Measurements from ENCODE around the gene RECK.
"Not testable (repeated sequence)": the region's sequence is repeated elsewhere in the genome, so short reads cannot be mapped to it uniquely, and the experiment has no call there.

The RECK gene

DNA sequence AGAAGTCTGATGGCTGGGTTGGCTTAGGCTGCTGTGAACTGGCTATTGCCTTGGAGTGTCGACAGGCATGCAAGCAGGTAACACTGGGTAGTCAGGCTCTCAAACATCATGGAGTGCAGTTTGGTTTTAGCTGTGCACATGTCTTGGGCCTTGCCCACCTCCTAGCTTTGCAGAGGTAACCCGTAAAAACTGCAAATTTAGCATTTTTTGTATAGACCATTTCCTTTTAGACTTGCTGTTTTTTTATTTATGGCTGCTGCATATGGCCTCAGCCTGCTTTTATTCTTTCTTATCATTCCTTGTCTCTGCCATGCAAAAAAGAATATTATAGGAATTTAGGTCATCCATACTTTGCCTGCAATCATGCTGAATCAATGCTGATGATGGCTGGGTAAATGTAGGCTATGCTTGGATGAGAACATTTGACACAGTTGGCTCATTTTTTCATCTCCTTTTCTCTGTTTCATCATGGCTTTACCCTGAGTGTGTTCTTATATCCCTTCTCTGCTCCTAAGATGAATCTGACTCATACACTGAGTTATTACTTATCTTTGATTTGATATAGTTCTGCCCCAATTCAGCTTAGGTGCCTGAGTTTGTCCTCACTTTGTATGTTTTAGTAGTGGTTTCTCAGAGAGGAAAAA lies 27.2 kb downstream of the RECK start:
- peak; percentile 50 for DNase-seq (ENCODE audit: low read depth)

DNA sequence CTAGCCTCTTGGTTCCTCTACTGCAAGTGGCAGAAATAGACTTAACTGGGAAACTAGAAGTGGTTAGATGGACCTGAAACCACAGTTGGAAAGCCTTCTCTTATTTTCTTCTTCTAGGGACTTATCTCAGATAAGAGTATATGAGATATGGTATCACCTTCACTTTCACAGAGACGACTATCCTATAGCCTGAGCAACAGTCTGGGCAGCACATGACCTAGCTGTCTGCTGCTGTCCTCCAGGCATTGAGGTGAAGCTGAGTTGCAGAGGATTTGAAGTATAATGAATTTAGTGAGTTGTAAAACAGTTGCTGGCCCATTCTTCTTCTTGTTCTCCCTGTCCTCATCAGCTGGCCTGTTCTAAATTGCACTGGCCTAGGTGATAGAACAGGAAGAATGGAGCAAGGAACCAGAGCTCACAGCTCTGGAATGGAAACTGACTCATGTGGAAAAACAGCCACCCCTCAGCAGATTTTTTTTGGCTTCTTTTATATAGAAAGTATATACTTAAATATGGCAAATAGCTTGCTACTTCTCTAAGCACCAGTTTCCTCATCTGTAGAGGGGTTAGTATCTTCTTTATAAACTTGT lies 27.8 kb downstream of the RECK start:
- peak; percentile 3 for DNase-seq (ENCODE audit: low read depth)

DNA sequence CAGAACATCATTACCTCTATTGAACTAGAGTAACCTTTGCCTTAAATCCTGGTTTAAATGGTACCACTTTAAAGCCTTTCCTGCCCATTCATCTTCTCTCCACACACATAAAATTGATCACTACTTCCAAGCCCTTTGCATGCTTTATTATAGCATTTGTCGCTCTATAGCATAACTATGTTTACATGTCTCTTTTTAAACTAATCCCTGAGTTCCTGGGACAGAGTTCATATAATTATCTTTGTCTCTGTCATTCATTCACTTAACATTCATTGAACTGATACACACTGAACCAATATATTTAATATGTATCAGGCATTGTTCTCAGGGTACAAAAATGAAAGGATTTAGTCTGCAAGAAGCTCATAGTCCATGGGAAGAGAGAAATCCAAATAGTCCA lies 37.3 kb downstream of the RECK start:
- no peak for DNase-seq (ENCODE audit: low read depth)

DNA sequence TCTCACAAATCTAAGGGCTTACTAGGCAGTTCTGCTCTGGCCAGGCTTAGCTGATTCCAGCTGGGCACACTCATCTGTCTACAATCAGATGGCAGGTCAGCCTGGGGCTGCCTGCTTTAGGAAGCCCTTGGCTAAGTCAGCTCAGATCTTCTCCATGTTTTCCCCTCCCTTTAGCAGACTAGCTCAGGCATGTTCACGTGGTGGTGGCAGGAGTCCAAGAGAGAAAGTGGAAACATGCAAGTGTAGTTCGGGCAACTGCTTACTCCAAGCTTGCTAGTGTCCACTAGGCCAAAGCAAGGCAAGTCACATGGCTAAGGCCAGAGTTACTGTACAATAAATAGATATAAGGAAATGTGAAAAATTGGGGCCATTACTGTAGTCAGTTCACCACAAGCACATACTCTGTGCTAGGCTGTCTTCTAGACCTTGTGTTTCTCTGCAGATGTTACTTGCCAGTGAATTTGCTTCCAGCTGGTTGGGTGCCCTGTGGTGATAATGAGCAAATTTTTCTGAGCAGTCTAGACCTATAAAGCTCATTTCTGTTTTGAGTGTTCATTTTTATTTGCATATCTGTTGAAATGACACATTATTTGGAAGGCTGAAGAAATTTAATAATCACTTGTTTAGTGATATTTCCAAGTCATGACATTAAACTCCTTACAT lies 38.3 kb downstream of the RECK start:
- peak; percentile 84 for DNase-seq (ENCODE audit: low read depth)

DNA sequence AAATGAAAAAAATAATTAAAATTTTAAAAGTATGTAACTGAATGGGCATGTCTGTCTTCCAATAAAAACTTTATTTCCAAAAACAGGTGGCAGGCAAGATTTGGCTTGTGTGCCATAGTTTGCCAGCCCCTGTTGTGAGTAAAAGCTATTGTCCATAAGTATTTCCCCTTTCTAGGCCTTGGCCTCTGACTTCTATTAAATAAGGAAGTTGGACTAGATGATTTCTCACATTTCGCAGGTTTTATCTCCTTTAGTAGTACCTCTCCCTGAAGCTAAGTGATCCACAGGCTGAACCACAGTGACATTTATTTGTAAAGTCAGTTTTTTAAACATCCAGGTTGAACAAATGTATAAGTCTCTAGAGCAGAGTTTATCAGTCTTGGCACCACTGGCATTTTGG lies 41.3 kb downstream of the RECK start:
- DNase-seq (ENCODE audit: low read depth), result no peak

DNA sequence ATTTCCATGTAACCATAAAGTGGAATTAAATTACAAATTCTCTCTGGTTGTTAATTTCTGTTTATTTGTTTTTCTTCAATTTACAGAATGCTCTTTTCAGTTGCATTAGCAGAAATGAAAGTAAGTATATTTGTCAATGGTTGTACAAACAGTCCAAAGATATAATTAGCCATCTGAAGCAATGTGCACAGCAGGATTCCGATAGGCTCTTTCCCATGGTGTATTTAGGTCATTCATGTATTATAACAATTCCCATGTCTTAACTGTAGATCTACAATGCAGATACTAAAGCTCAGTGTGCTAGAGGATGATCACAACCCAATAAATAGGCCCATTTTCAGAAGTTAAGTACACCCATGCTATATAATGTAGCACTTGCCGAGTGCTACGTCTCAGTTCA lies 43.8 kb downstream of the RECK start:
- no peak for DNase-seq (ENCODE audit: low read depth)

DNA sequence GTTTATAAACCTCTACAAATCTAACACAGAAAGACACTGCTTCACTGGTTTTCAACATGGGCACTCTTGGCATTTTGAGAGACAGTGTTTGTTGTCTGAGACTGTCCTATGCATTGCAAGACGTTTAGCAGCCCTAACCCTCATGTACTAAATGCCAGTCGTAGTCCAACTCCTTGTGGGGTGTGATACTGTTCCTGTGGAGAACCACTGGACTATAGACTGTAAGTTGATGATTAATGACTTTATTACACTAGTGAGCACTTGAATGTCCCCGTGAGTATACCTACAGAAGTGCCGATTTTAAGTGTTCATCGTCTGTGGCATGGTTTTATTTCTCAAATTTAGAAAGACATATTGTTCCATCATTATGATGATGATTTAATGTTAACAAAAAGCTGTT lies 46.2 kb downstream of the RECK start:
- DNase-seq (ENCODE audit: low read depth), result no peak

DNA sequence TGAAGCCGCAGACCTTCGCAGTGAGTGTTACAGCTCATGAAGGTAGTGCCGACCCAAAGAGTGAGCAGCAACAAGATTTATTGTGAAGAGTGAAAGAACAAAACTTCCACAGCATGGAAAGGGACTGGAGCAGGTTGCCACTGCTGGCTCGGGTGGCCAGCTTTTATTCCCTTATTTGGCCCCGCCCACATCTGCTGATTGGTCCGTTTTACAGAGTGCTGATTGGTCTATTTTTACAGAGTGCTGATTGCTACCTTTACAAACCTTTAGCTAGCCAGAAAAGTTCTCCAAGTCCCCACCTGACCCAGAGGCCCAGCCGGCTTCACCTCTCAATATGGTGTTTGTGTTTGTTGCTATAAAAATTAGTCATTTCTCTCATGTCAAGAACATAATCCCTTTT lies 49.7 kb downstream of the RECK start:
- no peak for DNase-seq (ENCODE audit: low read depth)

DNA sequence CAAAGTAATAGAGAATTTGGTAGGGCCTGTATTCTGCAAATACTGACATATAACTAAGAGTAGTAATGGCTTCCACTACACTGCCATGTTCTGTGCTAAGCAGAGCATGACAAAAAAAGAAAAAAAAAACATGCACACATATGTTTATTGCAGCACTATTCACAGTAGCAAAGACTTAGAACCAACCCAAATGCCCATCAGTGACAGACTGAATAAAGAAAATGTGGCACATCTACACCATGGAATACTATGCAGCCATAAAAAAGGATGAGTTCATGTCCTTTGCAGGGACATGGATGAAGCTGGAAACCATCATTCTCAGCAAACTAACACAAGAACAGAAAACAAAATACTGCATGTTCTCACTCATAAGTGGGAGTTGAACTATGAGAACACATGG lies 50.3 kb downstream of the RECK start:
- not testable (repeated sequence) for DNase-seq (ENCODE audit: low read depth)

DNA sequence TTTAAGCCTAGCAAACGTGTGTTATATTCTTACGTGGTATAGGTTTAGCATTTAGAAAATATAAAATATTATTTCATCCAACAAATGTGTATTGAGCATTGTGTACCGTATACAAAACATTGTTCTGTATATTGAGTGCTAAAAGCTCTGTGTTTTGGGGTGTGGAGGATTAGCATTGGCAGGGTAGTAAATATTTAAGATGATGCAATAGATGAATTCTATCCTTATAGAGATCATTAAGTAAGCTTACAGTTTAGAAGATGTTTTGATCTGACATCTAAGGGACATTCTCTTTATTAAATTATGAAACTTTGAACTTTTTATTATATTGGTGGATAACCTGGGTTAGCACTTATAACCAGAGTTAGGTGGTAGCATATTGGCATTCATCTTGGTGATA lies 51.3 kb downstream of the RECK start:
- no peak for DNase-seq (ENCODE audit: low read depth)

DNA sequence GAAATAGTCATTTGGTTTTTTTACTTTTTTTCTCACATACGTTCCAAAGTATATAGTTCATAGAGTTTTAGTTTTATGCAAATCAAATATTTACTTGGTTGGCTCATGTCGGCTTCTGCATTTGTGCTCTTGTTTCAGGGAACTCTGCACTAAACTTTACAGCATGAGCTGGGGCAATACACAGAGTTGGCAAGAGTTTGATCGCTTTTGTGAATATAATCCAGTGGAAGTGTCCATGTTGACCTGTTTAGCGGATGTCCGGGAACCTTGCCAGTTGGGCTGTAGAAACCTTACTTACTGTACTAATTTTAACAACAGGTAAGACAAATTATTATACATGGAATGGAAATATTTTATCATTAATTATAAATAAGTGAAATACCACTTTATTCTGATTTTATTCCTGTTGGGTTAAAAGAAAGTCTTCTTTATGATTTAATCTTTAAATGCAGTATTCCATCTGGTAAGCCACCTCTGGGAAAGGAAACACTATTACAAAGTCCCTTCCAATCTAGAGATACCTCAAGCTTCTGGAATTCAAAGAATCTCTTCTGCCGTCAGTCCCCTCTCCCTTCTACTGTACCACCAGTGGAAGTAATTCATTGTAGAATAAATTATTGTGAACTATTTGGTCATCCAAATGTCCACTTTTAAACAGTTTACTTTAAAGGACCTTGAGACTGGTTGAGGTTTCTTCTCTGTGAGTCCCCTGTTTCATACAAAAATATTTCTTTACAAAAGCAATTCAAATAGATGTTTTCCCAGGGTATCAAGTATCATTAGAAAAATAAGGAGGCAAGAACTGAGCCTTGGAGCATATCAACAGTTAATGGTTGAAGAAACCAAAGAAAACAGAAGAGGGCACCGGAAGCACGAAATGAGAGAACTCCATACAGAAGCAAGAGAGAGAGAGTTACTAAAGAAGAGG lies 54.6 kb downstream of the RECK start:
- peak; percentile 52 for DNase-seq (ENCODE audit: low read depth)

DNA sequence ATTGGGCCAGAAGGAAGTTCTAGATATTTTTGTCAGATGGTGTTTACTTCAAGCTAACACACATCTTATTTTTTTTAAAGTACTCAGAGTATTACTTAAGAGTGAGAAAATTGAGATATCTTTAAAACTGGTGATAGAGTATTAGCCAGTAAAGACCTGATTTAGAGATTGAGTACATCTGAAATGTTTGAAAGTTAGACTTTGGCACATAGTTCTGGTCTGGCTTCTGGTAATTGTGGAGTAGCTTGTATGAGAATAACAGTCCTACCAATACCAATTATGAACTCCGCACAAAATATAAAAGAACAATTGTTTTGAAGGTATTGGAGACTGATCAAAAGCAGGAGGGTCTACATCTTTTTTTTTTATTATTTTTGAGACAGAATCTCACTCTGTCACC lies 55.3 kb downstream of the RECK start:
- no peak for DNase-seq (ENCODE audit: low read depth)

DNA sequence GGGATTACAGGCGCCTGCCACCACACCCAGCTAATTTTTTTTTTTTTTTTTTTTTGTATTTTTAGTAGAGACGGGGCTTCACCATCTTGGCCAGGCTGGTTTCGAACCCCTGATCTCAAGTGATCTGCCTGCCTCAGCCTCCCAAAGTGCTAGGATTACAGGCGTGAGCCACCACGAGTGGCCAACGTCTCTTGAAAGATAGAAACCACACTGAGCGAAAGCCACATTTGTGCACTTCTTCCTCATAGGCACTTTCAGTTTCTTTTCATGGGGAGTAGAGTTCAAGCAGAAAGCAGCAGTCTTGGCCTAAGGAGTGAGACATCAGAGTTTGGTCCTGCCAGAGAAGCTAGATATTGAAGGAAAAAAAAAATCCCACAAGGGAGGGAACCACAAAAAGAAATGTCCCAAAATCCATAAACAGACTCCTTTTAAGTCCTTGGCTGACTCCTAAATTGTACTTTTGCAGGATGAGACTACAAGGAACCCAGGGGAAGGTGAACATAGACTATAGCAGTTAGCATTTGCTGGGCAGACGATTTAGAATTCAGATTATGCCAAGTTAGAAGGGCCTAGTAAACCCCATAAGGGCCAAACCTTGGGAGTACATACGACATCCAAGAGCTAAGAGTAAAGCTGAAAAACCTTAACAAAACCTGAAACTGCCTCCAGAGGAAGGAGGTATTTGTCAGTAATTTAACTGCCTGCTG lies 55.9 kb downstream of the RECK start:
- no peak for DNase-seq (ENCODE audit: low read depth)

DNA sequence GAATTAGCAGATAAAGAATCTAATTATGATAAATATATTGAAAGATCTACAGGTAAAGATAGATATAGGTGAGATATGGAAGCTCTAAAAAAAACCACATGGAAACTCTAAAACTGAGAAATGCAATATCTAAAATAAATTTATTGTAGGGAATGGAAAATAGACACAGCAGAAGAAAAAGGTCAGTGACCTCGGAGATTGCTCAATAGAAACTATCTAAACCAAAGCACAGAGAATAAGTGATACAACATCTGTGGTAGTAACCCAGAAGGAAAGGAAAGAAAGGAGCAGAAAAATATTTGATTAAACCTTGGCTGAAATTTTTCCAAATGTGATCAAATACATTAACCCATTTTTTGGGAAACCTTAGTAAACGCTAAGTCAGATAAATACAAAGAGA lies 56.7 kb downstream of the RECK start:
- DNase-seq (ENCODE audit: low read depth), result no peak

DNA sequence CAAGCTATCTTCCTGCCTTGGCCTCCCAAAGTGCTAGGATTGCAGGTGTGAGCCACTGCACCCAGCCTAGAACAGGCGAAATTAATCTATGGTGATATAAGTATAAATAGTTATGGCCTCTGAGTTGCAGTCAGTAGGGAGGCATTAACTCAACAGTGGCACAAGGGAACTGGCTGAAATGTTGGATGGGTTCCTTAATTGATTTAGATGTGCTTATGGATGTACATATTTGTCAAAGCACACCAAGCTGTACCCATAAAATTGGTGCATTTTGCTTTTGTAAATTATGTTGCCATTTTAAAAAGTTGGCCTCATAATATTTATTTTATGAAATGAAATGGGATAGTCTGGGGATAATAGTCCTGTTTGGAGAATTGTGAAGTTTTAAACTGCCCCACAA lies 63.0 kb downstream of the RECK start:
- no peak for DNase-seq (ENCODE audit: low read depth)

DNA sequence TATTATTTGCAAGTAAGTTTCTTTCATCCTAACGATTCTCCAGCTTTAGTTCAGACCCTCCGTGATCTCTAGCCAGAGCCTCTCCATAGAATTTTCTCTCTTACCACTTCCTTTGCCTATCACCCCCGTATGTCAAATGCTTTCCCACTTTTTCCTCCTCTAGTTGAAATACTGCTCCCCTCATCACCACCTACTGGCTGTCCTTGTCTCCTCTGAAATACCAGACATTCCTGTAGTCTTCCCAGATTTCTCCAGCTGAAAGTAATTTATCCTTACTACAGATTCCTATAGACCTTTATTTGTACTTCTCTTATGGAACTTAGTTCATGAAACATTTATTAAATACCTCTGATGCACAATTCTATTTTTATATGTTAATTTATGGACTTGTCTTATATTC lies 63.8 kb downstream of the RECK start:
- no peak for DNase-seq (ENCODE audit: low read depth)

DNA sequence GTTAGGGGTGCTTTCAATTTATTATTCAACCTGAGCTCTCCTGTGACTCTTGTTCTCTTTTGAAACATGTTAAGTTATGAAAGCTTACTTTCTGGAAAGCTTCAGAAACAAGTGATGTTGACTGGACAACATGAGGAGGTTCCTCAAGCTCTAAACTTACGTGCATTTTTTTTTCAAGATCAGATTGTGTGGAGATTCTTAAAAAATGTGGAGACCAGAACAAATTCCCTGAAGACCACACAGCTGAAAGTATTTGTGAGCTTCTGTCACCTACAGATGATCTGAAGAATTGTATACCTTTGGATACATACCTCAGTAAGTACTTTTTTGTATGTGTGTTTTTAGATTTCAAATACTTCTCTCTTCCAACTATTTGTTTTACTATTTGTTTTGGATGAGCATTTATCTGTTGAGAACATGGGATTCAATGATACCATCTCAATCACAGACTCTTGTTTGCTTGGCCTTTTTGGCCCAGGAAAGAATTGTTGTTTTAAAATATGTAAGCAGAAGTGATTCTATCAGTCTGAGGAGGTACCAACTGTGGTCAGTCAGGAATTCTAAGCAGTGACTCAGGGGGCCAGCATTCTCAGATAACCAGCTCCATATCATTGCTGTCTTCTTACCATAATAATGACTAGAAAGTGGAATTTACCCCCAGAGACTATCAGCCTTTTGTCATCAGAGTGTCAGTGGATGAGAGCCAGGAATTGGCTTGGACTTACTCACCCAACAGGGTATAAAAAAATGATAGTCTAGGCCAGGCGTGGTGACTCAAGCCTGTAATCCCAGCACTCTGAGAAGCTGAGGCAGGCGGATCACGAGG lies 65.4 kb downstream of the RECK start:
- DNase-seq (ENCODE audit: low read depth), result peak; percentile 95

DNA sequence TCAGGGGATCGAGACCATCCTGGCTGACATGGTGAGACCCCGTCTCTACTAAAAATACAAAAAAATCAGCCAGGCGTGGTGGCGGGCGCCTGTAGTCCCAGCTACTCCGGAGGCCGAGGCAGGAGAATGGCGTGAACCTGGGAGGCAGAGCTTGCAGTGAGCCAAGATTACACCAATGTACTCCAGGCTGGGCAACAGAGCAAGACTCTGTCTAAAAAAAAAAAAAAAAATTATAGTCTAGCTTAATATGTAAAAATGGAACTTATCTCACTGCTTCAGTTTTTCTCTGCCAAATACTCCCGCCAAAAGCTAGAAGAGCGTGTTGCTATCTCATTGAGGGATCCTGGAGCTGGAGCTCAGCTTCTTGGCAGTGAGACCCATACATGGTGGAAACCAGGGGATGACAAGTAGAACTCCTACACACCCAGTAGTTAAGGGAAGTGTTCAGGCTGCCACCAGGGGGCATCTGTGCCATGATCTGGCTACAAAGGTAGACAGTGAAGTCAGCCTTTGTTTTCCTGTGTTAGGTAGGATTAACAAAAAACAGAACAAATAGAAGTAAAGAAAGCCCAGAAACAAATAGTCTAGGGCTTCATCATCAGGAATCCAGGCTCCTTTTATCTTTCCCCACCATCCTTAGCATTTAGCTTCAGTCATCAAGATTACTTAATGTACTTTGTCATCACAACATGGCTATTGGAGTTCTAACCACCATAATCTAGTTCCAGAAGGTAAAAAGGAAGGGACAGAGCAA lies 66.2 kb downstream of the RECK start:
- peak; percentile 32 for DNase-seq (ENCODE audit: low read depth)

DNA sequence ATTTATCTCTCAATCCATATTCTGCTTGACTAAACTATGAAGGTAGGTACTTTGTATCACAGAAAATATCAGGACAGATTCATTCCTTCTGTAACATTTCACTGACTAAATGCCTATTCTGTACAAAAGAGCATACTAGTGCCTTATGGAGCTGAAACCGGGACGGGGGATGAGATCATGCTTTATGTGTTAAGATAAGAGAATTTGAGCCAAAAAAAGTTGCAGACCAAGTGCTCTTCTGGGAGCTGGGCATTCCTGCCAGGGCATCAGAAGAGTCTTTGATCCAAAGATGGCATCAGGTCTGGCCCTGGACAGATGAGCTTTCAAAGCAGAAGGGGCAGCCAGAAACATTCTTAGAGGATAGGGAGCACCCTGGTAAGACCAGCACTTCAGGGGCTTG lies 72.4 kb downstream of the RECK start:
- DNase-seq (ENCODE audit: low read depth), result no peak

DNA sequence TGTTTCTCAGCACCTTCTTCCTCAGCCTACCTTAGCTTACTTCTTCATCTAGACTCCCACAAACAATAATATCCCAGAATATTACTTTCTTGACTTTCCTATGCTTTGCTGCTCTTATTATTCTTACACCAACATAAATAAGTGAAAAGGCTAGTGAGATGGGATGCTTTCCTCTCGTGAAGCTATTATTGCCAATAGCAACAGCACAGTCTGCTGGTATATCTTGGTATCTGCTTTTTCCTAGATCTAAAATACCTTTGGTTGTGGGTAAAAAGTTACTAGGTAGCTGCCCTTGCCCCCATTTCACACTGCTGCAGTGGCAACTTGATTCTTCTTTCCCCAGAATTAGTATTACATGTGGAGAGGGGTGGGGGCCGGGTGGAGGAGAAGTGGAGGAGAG lies 73.7 kb downstream of the RECK start:
- no peak for DNase-seq (ENCODE audit: low read depth)
